Activated CD4-positive, alpha-beta memory T cell treated with anti-CD3 and anti-CD28 coated beads, Interleukin-2, amount 10 ng/mL, durations not matched to agents 7 days and 5 days (primary cell): ENCODE data around the gene TRAP1. TPM values are rescaled to one million over a fixed set of nuclear protein-coding genes. Genes with fewer than 3 reads are reported as not detected.

ENCODE experiments used
- CTCF ChIA-PET: fragments of 350-600 bp; sonication (Branson Sonifier 250); formaldehyde crosslinking; loops from one replicate; lab custom pipeline; 2021; ENCODE audit warnings: antibody characterized with exemption, inconsistent platforms; lab: Charles Lee
- POLR2A ChIA-PET: fragments of 350-600 bp; sonication (Branson Sonifier 250); formaldehyde crosslinking; loops from one replicate; lab custom pipeline; 2021; ENCODE audit warnings: antibody characterized with exemption; lab: Charles Lee
- DNase-seq: peaks from one replicate; pipeline ENCODE4 v3.0.0-alpha.2; 2020
- H3K27ac Mint-ChIP-seq: one replicate; pipeline ENCODE4 v1.8.0; 2021; ENCODE audit warnings: mild to moderate bottlenecking, mixed read lengths
- H3K27me3 Mint-ChIP-seq: one replicate; pipeline ENCODE4 v1.8.0; 2021; ENCODE audit warnings: mixed read lengths
- H3K36me3 Mint-ChIP-seq: one replicate; pipeline ENCODE4 v1.8.0; 2021; ENCODE audit warnings: low read depth, mixed read lengths
- H3K4me1 Mint-ChIP-seq: one replicate; pipeline ENCODE4 v1.8.0; 2021; ENCODE audit warnings: mixed read lengths
- H3K4me3 Mint-ChIP-seq: one replicate; pipeline ENCODE4 v1.8.0; 2021; ENCODE audit warnings: mild to moderate bottlenecking, mixed read lengths
- H3K9me3 Mint-ChIP-seq: one replicate; pipeline ENCODE4 v1.8.0; 2021; ENCODE audit warnings: mixed read lengths
- total RNA-seq, 2 experiments: library from RNA; stranded (reverse); gene quantifications; one replicate each; pipeline ENCODE4 v1.2.3, GENCODE V29; 2021

The TRAP1 gene
- total RNA-seq, 2 experiments from 2014 or later = 81.0 to 87.6 TPM

DNA sequence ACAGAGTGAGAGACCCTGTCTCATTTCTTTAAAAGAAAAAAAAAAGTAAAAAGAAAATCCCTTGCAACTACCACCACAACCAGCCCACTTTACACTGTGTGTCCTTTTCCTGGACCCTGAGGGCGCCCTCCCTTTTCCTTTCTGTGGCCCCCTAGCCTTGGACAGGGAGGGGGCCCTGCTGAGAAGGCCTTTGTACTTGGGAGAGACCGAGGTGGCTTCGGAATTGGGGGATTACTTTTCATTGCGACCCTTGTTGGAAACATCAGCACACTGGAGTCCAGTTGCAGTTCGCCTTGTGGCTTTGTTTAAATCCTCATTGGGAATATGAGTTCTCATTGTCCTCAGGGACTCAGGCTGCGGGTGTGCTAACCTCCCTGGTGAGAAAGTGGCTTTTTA lies 72.2 kb downstream of the TRAP1 start:
- POLR2A ChIA-PET = no interaction called here
- H3K27ac Mint-ChIP-seq = no peak overlapping the region

DNA sequence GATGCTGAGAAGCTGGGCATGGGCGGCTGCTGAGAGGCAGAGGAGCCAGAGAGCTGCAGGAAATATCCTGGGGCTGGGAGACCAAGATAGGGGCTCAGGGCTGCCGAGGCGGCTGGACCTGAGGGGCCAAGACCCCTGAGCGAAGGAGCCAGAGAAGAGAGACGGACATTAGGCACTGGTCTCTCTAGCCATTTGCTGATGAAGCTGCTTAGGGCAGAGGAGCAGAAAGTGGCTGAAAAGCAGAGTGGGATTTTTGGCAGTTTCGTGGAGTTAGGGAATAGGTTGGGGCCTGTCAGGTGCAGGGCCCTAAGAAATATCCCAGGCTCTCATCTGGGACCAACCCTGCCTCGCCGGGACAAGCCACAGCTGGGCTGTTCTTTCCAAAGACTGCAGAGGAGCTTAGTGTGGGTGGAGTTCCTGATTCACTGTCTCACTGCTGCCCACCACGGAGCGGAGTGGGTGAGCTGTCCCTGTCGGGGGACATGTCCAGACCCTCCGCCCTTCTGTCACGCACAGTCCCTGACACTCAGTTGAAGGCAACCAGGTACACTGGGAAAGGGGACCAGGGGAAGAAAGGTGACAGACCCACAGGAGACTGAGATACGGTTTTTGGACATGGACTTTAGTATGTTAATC lies 74.1 kb downstream of the TRAP1 start:
- Mint-ChIP-seq H3K4me3 (no peak overlapping the region), H3K4me1 (peaks cover 15% of the 10 kb centered on the region), H3K27ac (no peak overlapping the region), H3K9me3 (no peaks in the 10 kb centered on the region), H3K27me3 (no peaks in the 10 kb centered on the region), H3K36me3 (peaks cover 11% of the 10 kb centered on the region)
- DNase-seq = peak; percentile 9
- ChIA-PET CTCF (no interaction called here), POLR2A (no interaction called here)

More for the DNA sequence above, 72.2 kb downstream of the TRAP1 start:
- H3K4me1 Mint-ChIP-seq = peaks cover 9% of the 10 kb centered on the region
- peak; percentile 11 for DNase-seq
- no peaks in the 10 kb centered on the region for H3K27me3 Mint-ChIP-seq
- H3K36me3 Mint-ChIP-seq = peaks cover 6% of the 10 kb centered on the region
- H3K9me3 Mint-ChIP-seq = no peaks in the 10 kb centered on the region
- CTCF ChIA-PET = interaction anchor here (0.8 kb wide), 1 partner anchor 9 kb away, joined by 3 read pairs; no protein-coding TSS in a partner anchor
- H3K4me3 Mint-ChIP-seq = no peak overlapping the region

- Mint-ChIP-seq H3K4me1 (peaks cover 19% of the 10 kb centered on the region), H3K27me3 (no peaks in the 10 kb centered on the region), H3K4me3 (no peak overlapping the region), H3K9me3 (no peaks in the 10 kb centered on the region), H3K36me3 (peaks cover 11% of the 10 kb centered on the region), H3K27ac (no peak overlapping the region)
- peak; percentile 10 for DNase-seq
- POLR2A ChIA-PET = no interaction called here
- CTCF ChIA-PET = no interaction called here
These were observed 74.8 kb downstream of the TRAP1 start for GRCh38 chr16:3642397-3643094.

- H3K27ac Mint-ChIP-seq = no peak overlapping the region
- H3K36me3 Mint-ChIP-seq = peaks cover 11% of the 10 kb centered on the region
- H3K4me1 Mint-ChIP-seq = peaks cover 26% of the 10 kb centered on the region
- POLR2A ChIA-PET = no interaction called here
- no peaks in the 10 kb centered on the region for H3K9me3 Mint-ChIP-seq
- no peak overlapping the region for H3K4me3 Mint-ChIP-seq
- peak; percentile 8 for DNase-seq
- CTCF ChIA-PET = no interaction called here
- no peaks in the 10 kb centered on the region for H3K27me3 Mint-ChIP-seq
These were observed 75.4 kb downstream of the TRAP1 start for GRCh38 chr16:3641801-3642396.

- DNase-seq = peak; percentile 11
- H3K36me3 Mint-ChIP-seq = peaks cover 12% of the 10 kb centered on the region
- H3K27ac Mint-ChIP-seq = no peak overlapping the region
- peaks cover 24% of the 10 kb centered on the region for H3K4me1 Mint-ChIP-seq
- no peaks in the 10 kb centered on the region for H3K9me3 Mint-ChIP-seq
- no peak overlapping the region for H3K4me3 Mint-ChIP-seq
- CTCF ChIA-PET = no interaction called here
- POLR2A ChIA-PET = interaction anchor here (1.2 kb wide), 1 partner anchor 13 kb away, joined by 3 read pairs; the partner anchor contains the start of gene DNASE1
- H3K27me3 Mint-ChIP-seq = no peaks in the 10 kb centered on the region
These were observed 76.5 kb downstream of the TRAP1 start for GRCh38 chr16:3640632-3641501.

- Mint-ChIP-seq H3K9me3 (no peaks in the 10 kb centered on the region), H3K36me3 (peaks cover 14% of the 10 kb centered on the region), H3K4me3 (no peak overlapping the region), H3K4me1 (peaks cover 26% of the 10 kb centered on the region), H3K27ac (no peak overlapping the region), H3K27me3 (no peaks in the 10 kb centered on the region)
- ChIA-PET POLR2A (interaction anchor here (1.2 kb wide), 1 partner anchor 14 kb away, joined by 3 read pairs; the partner anchor contains the start of gene DNASE1), CTCF (no interaction called here)
- no peak for DNase-seq
These were observed 77.1 kb downstream of the TRAP1 start for GRCh38 chr16:3640207-3640606.

- ChIA-PET CTCF (interaction anchor here (1.1 kb wide), 1 partner anchor 13 kb away, joined by 3 read pairs; no protein-coding TSS in a partner anchor), POLR2A (interaction anchor here (1.4 kb wide), 1 partner anchor 13 kb away, joined by 4 read pairs; no protein-coding TSS in a partner anchor)
- no peak overlapping the region for H3K27ac Mint-ChIP-seq
- H3K36me3 Mint-ChIP-seq = peaks cover 14% of the 10 kb centered on the region
- DNase-seq = no peak
- peaks cover 26% of the 10 kb centered on the region for H3K4me1 Mint-ChIP-seq
- H3K4me3 Mint-ChIP-seq = no peak overlapping the region
- H3K27me3 Mint-ChIP-seq = no peaks in the 10 kb centered on the region
- H3K9me3 Mint-ChIP-seq = no peaks in the 10 kb centered on the region
These were observed 78.2 kb downstream of the TRAP1 start for GRCh38 chr16:3638916-3639644.

DNA sequence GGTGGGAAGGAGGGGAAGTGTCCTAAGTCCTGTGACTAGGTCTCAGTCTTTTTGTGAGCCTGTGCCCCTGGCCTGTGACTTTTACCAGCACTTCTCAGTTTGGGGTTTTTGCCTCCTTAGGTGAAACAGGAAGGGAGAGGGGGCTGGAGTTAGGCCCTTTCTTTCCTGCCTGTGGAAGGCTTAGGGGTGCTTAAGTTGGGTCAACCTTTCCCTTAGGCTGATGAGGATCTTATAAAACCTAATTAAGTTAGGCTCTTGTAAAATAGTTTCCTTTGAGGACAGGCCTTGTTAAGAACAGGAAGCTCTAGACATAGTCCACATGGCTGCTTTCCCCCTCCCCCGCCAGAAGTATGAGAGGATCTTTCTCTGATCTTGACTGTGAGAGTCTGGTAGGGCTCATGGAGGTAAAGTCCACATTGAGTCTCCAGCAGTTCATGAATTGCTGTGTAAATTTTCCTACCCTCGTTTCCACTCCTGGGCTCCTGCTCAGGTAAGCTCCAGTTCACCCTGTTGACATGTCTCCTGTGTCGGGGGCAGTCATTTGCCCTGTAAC lies 79.9 kb downstream of the TRAP1 start:
- Mint-ChIP-seq H3K27ac (no peak overlapping the region), H3K27me3 (no peaks in the 10 kb centered on the region), H3K4me1 (peaks cover 26% of the 10 kb centered on the region), H3K4me3 (no peak overlapping the region), H3K9me3 (no peaks in the 10 kb centered on the region), H3K36me3 (peaks cover 14% of the 10 kb centered on the region)
- POLR2A ChIA-PET = interaction anchor here (1.2 to 1.6 kb wide), 3 partner anchors 11 to 80 kb away, joined by 3 to 4 read pairs (median 4); partner anchors contain the start of genes SLX4 and TRAP1
- CTCF ChIA-PET = interaction anchor here (1.0 to 1.4 kb wide), 4 partner anchors 11 to 66 kb away, joined by 3 to 5 read pairs (median 4); partner anchors contain the start of gene SLX4
- DNase-seq = peak; percentile 25

DNA sequence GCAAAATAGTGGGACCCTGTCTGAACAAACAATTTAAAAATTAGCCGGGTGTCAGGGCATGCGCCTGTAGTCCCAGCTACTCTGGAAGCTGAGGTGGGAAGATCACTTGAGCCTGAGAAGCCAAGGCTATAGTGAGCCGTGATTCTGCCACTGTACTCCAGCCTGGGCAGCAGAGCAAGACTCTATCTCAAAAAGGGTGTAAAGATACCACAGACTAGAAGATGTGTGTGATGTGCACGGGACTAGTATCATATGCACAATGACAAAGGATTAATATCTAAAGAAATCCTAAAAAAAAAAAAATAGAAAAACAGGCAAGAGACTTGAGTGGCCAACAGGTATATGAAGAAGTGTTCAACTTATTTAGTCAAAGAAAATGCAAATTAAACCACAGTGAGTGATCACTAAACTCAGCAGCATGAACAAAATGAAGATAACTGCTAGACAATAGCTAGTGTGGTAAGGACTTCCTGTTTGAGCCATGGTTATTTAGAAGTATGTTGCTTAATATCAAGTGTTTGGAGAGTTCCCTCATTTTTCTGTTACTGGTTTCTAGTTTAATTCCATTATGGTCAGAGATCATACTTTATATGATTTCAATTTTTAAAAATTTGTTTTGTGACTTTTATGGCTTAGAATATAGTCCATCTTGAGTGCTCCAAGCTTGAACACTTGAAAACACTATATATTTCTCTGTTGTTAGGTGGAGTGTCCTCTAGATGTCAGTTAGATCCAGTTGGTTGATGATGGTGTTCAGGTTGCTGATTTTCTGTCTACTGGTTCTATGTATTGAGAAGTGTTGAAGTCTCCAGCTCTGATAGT lies 91.2 kb downstream of the TRAP1 start:
- H3K27me3 Mint-ChIP-seq = no peaks in the 10 kb centered on the region
- H3K4me3 Mint-ChIP-seq = peak overlapping the region; percentile 6
- CTCF ChIA-PET = interaction anchor here (0.6 to 1.6 kb wide), 4 partner anchors 12 to 40 kb away, joined by 3 to 5 read pairs (median 4); partner anchors contain the start of gene SLX4

DNA sequence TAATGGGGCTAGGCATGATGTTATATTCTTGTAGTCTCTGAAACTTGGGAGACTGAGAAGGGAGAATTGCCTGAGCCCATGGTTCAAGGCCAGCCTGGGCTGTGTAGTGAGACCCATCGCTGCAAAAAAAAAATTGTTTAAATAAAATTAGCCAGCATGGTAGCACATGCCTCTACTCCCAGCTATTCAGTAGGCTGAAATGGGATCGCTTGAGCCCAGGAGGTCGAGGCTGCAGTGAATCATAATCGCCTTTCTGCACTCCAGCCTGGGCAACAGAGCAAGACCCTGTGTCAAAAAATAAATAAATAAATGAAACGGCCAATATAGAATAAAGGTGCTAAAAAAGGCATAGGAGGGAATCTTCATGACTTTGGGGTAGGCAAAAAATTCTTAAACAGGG lies 92.0 kb downstream of the TRAP1 start:
- H3K27me3 Mint-ChIP-seq = no peaks in the 10 kb centered on the region
- POLR2A ChIA-PET = interaction anchor here (1.5 to 3.4 kb wide), 2 partner anchors 9 to 13 kb away, joined by 3 to 25 read pairs; partner anchors contain the start of gene SLX4

More for the DNA sequence above, 91.2 kb downstream of the TRAP1 start:
- Mint-ChIP-seq H3K27ac (peak overlapping the region; percentile 78), H3K9me3 (no peaks in the 10 kb centered on the region), H3K36me3 (peaks cover 10% of the 10 kb centered on the region), H3K4me1 (peaks cover 32% of the 10 kb centered on the region)
- POLR2A ChIA-PET = interaction anchor here (0.8 to 3.4 kb wide), 7 partner anchors 10 to 91 kb away, joined by 3 to 25 read pairs (median 3); partner anchors contain the start of genes SLX4 and TRAP1
- no peak for DNase-seq

DNA sequence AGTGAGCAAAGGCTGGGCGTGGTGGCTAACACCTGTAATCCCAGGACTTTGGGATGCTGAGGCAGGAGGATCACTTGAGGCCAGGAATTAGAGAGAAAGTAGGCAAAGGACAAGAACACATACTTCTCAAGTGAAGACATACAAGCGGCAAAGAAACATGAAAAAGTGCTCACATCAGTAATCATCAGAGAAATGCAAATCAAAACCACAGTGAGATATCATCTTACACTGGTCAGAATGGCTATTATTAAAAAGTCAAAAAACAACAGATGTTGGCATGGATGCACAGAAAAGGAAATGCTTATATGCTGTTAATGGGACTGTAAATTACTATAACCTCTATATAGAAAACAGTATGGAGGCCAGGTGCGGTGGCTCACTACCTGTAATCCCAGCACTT lies 93.7 kb downstream of the TRAP1 start:
- Mint-ChIP-seq H3K4me1 (peaks cover 31% of the 10 kb centered on the region), H3K9me3 (no peaks in the 10 kb centered on the region), H3K4me3 (no peak overlapping the region), H3K27me3 (no peaks in the 10 kb centered on the region), H3K27ac (no peak overlapping the region), H3K36me3 (peaks cover 14% of the 10 kb centered on the region)
- POLR2A ChIA-PET = no interaction called here
- no peak for DNase-seq
- CTCF ChIA-PET = no interaction called here

More for the DNA sequence above, 92.0 kb downstream of the TRAP1 start:
- Mint-ChIP-seq H3K36me3 (peaks cover 11% of the 10 kb centered on the region), H3K4me3 (no peak overlapping the region), H3K4me1 (peaks cover 32% of the 10 kb centered on the region), H3K9me3 (no peaks in the 10 kb centered on the region), H3K27ac (peak overlapping the region; percentile 78)
- CTCF ChIA-PET = no interaction called here
- DNase-seq = no peak
